ENCODE data around the gene DLK1.

Gene DLK1

DNA sequence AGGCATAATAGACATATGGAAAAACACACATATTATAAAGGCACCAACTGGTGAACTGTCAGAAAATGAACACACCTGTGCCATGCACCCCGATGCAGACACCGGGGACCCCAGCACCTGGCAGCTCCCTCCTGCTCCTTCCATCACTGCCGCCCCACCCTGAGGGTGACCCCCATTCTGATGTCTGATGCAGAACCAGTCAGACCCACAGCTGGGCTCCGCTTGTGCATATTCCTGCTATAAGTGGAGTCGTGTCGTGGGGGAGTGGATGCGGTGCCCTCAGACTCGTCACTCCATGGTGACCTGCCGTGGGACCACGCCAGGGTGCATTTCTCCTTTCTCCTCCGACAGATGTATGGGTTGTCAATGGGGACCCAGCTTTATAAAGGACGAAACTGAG, 53.6 kb downstream of the DLK1 start:
- DNase-seq = no peak

GRCh38 chr14:100780646-100781355, 54.1 kb downstream of the DLK1 start:
- no peak for DNase-seq

GRCh38 chr14:100781952-100782351, 55.3 kb downstream of the DLK1 start:
- DNase-seq = no peak

GRCh38 chr14:100782516-100783320, 56.0 kb downstream of the DLK1 start:
- DNase-seq = no peak

- DNase-seq = no peak
These were observed 57.1 kb downstream of the DLK1 start for GRCh38 chr14:100783630-100784370.

DNA sequence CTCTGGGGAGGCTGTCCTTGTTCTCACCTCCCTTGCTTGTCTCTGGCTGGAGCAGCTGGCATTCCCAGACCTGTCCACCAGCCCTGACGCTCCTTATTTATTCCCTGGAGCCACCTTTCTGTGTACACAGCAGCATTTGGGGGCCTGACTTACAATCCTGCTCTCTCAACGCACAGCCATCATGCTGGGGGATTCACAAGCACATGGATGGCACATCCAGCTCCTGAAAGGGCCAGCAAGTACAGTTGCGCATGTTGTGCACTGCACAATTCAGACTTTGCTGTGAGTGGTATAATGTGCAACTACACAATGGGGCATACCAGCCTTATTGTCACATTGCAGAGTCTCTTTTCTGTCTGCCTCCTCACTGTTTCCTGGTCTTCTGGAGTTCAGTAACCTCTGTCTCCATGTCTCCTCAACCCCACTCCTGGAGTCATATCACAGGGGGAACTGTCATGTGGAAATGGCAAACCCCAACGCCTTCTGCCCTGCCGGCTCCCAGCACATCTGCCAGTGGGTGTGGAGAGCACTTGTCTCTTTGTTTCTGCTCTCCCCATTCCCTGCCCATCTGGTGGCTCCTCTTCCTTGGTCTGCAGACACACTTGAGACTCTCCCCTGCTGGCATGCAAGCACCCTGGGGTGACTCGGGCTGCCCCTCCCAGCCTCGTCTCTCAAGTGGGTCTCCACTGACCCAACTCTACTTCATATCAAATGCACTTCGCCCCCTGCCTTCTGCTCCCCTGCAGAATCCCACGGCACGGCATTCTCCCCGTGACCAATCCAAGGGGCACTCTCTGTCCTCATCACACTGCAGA, 58.0 kb downstream of the DLK1 start:
- no peak for DNase-seq

DNA sequence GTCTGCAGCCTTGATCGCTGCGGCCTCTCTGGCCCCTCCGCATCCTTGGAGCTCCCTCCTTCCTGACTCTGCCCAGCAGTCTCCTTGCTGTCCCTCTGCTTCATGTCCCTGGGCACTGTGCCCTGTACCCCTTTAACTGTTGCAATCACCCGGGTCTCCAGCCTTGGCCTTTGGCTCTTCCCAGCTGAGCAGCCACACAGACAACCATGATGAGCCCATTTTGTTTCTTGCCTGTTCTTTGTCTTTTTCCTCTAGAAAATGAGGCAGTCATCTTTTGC, 58.6 kb downstream of the DLK1 start:
- DNase-seq = no peak

GRCh38 chr14:100785626-100786025, 58.9 kb downstream of the DLK1 start:
- DNase-seq = no peak

DNA sequence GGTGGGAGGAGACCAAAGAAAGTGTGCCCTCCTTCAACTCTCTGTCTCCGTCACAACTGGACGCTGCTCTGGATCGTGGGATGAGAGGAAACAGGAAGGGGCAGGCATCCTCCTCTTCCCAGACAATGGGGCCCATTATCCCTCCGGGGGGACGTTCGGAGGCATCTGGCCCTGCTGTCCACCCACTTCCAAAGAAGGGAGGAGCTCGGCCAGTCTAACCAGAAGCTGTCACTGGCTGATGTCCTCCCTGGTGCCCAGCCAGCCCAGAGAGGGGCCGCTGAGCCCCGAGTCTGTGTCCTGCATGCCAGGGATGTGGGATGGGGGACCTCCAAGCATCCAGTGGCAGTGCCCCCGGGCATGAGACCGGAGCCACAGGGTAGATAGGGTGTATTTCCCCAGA, 59.4 kb downstream of the DLK1 start:
- no peak for DNase-seq

DNA sequence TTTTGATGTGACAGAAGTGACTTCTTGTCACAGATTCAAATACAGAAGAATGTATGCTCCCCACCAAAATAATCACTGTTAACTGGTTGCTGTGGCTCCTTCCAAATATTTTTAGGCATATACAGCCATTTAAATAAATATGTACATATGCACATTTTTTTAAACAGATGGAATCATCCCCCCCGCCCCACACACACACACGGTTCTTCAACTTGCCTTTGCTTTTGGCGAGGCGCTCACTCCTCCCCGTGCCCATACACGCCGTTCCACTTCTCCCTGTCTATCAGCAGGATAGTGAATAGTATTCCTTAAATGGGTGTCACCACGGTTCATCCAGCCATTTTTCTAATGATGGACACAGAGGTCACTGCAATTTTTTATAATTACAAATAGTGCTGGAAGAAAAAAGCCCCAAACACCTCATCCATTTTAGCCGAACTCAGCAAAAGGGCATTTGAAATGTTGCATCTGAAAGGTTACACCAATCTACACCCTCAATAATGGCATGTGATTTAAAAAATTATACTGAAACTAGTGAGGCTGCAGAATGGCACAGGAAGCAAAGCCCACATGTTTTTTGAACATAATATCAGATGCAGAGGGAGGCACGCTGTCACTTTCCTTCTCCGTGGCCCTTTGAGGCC, 60.0 kb downstream of the DLK1 start:
- DNase-seq = no peak

DNA sequence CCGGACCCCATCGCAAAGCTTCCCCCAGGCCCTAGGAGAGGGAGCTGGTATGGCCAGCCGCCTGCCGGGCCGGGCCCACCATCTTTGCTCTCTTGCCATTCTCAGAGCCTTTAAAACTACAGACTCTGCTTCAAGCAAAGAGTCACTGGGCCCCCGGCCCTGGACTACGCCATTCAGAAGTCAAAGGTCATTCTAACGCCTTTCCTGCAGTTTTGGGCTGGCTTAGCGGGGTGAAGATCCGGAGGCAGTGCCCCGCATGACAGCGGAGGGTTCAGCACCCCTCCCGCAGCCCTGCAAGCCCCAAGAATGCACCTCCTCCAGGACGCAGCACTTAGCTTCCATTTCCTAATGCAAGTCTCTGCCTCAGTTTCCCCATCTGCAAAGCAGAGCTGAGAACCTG, 61.0 kb downstream of the DLK1 start:
- DNase-seq = no peak
